Fibroblast of skin of back (primary cell): ENCODE data around the gene SYT14.
"Not testable (repeated sequence)": the region's sequence is repeated elsewhere in the genome, so short reads cannot be mapped to it uniquely, and the experiment has no call there.

Experiments used
- DNase-seq: peaks from one replicate; pipeline ENCODE4 v3.0.0-alpha.2; 2013

SYT14 gene

DNA sequence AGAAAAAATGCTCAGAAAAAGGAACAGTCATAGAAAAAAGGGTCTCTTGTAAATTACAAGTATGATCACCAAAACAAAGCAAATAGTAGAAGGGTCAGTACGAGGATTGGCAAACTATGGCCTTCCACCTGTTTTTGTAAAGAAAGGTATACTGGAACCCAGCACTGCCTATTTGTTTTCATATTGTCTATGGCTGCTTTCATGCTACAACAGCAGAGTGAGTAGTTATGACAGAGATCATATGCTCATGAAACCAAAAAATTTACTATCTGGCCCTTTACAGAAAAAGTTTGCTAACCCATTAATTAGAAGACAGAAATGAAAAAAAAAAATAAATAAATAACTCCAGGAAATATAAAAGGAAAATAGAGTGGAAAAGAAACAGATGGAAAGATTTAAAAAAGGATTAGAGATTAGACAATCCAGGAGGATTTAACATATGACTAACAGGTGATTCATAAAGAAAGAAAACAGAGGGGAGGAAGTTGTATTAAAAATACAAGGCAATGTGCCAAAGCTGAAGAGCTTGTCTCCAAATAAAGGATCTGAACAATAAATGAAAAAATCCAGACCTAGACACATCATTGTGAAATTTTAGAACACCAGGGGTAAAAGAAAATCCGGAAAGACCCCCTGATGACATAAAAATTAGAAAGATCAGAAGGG, 186.0 kb downstream of the SYT14 start:
- DNase-seq: peak; percentile 87

DNA sequence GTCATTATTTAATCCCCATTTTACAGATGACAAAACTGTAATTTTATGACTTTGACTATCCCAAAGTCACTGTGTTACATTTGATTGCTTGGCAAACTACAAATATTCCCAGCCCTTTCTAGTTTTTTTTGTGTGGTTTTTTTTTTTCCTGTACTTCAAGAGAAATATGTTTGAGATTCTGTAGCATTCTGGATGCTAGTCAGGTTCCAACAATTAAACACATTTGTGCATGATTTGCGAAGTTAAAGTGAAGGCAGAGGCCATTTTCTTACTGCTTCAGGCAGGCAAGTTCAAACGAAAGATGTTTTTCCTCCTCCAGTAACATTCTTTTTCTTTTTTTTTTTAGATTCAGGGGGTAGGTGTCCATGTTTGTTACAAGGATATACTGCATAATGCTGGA, 186.7 kb downstream of the SYT14 start:
- peak; percentile 22 for DNase-seq

DNA sequence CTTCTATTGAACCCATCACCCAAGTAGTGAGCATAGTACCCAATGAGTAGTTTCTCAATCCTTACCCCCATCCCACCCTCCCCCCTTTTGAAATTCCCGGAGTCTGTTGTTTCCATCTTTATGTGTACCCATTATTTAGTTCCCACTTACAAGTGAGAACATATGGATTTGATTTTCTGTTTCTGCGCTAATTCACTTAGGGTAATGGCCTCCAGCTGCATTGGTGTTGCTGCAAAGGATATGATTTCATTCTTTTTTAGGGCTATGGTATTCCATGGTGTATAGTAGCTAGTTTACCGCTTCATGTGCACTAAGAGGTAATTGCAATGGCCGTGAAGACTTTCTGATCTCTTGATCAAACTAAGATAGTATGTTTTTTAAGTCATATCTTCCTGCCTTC, 187.1 kb downstream of the SYT14 start:
- DNase-seq: peak; percentile 40

DNA sequence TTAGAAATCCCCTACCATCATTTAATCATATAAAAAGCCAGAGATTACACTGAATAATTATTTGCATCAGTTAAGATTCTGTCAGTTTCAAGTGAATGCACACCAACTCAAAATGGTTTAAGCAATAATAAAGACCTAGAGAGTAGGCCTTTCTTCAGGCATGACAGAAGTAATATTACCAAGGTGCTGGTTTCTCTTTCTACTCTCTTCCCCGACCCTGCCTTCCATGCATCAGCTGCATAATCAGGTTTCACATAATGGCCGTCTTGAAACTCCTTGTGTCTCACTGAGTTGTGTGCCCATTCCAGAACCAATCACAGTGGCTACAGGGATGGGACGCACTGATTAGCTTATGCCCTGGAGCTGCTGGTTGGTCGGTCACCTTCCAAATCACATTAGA, 191.1 kb downstream of the SYT14 start:
- DNase-seq: no peak

DNA sequence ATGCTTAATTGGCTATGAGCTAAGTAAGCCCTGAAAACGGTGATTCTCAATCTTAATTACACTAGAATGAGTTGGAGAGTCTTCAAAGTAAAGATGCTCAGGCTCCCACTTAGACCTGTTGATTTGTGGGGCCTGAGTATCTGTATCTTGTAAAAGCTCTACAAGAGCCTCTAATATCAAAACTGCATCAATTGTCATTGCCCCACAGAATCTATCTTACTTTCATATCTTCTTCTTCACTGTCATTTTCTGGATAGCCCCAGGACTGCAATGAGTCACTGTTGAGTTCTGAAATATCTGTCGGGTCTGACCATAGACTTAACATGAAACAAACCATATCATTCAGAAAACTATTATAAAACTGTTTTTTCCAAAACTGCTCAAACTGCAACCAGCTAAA, 191.7 kb downstream of the SYT14 start:
- no peak for DNase-seq

DNA sequence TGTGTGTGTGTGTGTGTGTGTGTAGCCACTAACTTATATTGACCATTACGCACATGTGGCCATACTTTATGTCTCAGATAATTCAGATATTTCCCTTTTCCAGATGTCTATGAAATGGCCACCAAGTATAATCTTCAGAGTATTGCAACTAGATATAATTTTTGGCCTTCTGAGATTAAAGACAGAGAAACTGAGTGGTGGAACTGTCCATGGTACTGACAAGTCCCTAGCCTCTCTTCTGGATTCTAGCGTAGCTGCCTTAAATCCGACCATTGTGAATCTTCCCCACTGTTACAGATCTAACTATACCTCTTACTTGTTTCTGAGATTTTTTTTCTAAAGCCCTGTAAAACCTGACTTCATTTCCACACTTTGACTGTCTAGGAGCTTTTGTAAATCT, 194.6 kb downstream of the SYT14 start:
- DNase-seq: peak; percentile 49

DNA sequence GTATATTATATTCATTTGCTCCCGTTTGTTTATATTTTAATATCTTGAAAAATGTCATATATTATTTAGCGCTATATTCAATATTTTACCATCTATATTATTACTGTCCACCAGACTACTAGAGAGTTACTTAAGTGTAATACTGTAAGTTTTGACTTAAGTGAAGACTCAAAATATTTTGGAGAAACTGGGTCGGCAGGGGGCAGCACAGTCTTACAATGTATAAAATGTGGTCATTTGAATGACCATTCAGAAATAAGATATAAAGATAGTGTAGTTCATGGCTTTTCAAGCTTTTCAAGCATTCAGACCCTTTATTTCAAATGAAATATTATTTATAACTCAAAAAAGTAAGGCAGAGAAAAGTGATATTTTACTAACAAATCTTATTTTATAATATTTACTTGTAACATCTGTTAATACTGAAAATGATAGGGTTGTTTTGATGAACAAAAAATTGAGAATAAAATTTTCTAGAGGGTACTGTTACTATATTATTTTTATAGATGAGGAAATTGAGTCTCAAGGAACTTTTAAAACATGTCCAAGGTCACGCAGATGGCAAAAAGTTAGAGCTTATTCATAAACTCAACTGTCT, 205.5 kb downstream of the SYT14 start:
- DNase-seq: peak; percentile 67

DNA sequence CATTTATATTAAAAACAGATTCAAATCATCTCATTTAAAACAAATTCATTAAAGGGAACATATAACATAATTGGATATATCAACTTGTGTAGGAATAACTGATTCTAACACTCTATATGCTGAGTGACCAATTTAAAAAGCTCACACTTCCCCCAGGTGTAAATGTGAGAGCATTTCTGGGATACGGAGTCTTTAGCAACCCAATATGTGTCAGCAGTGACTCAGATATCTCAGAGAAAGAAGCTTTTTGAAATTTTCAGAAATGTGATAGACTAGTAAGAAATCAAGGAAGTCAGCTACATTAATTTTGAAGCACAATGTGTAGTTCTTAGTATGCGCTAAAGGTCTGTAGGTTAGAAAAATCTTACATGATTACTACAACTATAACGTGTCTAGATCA, 206.7 kb downstream of the SYT14 start:
- DNase-seq: no peak

DNA sequence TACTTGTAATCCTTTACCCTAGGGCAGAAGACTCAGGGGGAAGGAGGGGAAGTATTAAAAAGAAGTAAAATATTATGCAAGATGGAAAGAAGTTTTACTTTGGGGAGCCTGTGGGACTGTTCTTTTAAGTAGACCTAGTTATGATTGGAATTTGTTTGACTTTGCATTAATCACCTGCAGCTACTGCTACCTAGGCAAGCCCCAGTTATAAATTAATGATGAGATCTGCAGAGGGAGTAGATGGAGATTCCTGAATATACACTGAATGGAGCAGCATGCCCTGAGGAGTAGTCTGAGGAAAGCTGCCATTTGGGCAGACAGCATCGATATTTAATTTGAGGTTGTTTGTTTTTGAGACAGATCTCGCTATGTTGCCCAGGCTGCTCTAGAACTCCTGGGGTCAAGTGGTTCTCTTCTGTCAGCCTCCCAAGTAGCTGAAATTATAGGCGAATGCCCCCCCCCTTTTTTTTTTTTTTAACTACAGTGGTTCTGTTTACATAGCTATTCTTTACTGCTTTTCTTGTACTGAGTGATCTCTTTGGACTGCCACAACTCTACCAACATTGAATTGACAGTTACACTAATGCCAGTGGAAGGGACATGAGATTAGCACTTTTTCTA, 213.1 kb downstream of the SYT14 start:
- no peak for DNase-seq

DNA sequence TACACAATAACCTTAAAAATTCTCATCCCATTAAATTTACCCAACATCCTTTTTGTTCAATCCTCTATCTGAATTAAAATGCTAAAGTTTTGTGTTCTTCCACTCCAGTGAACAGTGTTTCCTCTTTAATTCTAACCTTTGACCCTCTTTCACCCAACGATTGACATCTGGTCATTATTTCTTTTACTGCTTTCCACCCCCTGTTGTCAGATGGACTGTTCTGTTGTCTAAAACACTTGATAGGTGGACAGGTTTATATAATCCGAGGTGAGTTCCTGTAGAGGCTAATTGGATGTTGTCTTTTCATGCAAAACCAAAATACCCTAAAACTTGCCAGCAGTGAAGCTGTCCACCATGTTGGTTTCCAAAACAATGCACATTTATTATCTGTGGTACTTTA, 221.2 kb downstream of the SYT14 start:
- DNase-seq: no peak

DNA sequence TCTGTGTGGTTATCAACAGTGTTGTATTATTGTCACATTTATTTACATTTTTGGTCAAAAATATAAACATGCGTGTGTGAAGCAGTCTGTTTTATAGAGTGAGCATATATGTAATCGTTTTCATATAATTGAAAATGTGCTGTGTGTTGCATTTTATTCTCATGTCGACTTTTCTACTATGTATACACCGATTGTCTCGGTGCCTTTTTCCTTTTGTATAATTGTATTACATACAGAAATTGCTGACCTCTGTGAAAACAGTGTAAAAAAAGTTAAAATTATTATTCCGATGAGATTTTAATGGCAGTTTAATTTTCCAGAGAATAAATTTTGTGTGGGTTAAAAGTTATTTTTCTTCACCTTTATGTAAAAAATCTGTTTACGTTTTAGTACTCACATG, 232.2 kb downstream of the SYT14 start:
- DNase-seq: no peak

DNA sequence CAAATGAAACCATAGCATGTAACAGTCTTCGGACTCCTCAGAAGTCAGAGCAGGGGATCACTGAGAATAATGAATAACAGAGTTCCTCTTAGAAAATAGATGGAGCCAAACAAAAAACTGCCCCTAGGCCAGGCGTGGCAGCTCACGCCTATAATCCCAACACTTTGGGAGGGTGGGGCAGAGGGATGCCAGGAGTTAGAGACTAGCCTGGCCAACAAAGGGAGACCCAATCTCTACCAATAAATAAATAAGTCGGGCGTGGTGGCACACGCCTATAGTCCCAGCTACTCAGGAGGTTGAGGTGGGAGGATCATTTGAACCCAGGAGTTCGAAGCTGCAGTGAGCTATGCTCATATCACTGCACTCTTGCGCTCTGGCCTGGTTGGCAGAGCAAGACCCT, 236.1 kb downstream of the SYT14 start:
- no peak for DNase-seq

DNA sequence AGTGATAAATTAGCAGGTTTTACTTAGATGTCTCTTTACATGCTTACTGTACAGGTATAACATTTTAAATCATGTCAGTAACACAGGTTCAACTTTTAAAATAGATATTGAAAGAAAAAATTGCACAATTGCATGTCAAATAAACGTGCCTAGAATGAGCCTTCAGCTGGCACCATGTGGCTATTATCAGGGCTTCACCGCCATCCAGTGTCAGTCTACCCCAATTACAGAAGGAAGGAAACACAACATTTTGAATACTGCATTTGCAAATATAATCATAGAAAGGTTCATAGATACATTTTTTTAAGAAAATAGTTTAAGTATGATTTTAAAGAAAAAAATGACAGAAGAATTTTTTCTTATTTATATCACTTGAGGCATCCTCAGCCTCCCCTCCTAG, 247.0 kb downstream of the SYT14 start:
- DNase-seq: no peak

DNA sequence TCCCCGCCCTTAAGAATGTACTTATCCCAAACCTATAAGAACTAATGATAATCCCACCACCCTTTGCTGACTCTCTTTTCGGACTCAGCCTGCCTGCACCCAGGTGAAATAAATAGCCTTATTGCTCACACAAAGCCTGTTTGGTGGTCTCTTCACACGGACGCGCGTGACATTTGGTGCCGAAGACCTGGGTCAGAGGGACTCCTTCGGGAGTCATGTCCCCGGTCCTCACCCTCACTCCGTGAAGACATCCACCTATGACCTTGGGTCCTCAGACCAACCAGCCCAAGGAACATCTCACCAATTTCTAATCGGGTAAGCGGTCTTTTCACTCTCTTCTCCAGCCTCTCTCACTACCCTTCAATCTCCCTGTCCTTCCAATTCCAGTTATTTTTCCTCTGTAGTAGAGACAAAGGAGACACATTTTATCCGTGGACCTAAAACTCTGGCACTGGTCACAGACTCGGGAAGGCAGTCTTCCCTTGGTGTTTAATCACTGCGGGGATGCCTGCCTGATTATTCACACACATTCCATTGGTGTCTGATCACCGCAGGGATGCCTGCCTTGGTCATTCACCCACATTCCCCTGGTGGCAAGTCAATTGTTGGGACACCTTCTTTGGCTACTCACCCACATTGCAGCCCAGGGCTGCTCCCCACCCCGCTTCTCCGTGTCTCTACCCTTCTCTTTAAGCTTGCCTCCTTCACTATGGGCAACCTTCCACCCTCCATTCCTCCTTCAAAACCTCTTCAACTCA, 250.0 kb downstream of the SYT14 start:
- peak; percentile 92 for DNase-seq

DNA sequence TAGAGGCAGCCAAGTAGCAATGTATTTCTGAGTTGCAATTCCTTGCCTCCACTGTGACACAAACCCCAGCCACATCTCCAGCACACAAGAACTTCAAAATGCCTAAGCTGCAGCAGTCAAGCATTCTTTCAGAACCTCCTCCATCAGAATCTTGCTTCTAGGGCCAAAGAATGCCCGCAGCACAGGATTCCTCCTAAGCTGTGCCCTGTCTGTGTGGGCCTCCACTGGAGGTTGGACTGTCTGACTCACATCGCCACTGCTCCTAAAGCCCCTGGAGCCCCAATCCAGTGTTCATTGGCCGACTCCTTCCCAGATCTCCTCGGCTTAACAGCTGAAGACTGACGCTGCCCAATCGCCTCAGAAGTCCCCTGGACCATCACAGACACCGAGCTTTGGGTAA, 251.4 kb downstream of the SYT14 start:
- no peak for DNase-seq

DNA sequence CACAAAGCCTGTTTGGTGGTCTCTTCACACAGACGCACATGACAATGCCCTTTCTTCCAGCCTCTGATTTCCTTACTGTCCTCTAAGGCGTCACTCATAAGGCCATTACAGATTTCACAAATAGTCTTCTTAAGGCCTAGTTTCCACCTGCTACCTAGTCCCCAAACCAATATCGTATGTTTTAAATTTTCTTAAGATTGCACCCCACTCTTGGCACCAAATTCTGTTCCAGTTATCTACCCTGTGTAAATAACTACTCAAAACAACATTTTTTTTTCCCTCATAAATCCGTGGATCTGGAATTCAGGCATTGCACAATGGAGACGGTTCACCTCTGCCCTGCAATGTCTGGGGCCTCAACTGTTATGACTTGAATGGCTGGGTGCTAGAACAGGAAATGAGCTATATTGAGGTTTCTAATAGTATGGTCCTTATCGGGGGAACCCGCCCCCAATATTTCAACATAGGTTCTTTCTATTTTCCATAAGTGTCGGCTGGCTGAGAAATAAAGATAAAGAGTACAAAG, 257.7 kb downstream of the SYT14 start:
- DNase-seq: no peak

DNA sequence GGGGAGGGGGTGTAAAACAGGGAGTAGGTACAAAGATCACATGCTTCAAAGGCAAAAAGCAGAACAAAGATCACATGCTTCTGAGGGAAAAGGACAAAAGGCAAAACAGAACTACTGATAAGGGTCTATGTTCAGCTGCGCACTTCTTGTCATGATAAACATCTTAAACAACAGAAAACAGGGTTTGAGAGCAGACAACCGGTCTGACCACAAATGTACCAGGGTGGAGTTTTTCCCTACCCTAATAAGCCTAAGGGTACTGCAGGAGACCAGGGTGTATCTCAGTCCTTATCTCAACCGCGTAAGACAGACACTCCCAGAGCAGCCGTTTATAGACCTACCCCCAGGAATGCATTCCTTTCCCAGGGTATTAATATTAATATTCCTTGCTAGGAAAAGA, 258.2 kb downstream of the SYT14 start:
- not testable (repeated sequence) for DNase-seq

DNA sequence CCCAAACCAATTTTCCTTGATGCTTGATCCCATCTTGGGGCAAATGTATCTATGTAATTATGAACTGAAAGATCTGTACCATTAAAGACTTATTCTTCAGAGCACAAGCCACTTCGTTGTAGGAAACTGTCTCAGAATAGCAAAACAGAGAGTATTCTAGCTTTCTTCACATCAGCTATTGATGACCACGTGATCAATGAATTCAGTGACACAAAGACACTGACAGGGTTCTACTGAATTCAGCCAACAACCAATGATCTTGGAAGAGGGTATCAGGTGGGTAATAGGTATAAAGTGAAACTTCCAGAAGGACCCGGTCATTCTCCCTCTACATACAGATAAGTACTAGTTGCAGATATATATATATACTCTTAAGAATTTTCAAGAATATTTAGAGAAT, 260.8 kb downstream of the SYT14 start:
- no peak for DNase-seq

DNA sequence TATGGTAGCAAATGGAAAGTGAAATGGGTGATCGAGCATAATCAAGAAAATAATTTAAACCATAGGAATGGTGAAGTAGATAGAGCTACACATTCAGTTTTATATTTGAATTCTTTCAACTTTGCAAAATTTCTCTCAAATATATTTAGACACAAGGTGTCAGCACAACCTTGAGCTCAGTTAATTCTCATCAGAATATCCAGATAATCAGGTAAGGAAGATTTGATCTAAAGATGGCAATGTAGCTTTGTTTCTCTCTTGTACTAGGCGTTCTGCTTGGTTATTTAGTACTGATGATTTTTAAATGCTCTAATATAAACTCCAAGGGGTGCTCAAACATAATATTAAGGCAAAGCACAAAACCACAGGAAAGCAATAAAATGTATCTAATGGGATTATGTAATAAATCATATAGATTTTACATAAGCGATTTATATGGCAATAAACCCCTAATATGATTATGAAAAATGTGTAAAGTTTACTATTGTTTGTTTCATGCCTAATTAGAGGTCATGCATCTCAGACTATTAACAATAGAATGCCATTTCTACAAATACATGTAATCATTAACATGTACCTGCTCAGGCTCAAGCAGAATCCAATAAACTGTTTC, 262.2 kb downstream of the SYT14 start:
- no peak for DNase-seq

DNA sequence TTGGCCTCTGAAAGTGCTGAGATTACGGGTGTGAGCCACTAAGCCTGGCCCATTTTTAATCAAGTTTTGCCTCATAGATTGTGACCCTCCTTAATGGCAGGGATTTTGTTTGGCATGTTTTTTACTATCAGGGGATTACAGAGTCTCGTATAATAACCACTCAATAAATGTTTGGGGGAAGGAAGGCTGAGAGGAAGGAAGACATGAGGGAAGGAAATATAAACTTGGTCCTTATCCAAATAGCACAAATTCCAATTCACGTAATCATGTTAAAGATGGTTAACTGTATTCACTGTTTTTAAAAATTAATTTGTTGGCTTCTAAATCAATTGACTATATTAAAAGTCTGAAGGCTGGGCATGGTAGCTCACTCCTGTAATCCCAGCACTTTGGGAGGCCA, 263.7 kb downstream of the SYT14 start:
- DNase-seq: peak; percentile 45

DNA sequence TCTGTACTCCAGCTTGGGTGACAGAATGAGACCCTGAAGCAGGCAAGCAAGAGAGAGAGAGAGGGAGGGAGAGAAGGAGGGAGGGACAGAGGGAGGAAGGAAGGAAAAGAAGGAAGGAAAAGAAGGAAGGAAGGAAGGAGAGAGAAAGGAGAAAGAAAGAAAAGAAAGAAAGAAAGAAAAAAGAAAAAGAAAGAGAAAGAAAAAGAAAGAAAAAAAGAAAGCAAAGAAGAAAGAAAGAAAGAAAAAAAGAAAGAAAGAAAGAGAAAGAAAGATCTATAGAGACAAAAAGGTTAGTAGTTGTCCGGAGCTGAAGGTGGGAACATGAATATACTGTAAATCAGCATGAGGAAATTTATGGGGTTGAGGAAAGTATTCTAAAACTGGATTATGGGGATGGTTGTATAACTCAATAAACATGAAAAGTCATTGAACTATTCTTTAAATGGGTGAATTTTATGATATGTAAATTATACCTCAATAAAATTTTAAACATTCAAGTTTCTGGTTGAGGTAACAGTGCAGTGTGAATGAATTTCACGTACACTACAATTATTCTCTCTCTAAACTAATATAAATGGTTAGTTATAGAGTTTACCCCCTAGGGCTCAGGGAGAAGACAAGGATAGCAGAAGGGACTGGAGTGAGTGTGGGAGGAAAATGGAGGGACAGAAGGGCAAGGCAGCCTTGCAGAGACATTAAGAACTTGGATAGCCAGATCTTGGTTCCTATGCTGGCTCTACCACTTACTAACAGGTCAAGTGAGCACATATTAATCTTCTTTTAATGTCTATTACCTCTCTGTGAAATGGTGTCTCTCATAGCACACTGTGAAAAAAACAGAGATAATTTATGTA, 269.8 kb downstream of the SYT14 start:
- DNase-seq: no peak

DNA sequence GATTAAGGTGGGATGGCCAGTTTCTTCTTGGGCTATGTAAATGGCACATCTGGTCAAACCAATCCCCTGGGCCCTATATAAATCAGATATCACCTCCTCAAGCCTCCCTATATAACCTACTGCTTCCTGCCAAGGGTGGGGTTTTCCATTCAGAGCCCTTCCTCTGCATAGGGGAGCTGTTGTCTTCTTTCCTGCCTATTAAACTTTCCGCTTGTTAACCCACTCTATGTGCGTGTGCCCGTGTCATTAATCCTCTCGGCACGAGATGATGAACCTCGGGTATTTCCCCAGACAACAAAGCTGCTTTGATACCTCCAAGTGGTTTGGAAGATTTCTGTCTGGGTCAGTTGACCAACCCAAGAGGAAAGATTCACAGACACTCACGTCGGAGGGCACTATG, 275.3 kb downstream of the SYT14 start:
- no peak for DNase-seq
